Glutamatergic neuron (in vitro differentiated cells): ENCODE measurements around the gene OSBPL1A. TPM values are rescaled to one million over a fixed set of nuclear protein-coding genes. Genes with fewer than 3 reads are reported as not detected.

Source experiments
- DNase-seq: peaks from one replicate; pipeline ENCODE4 v3.0.0; 2022
- H3K27ac Mint-ChIP-seq: one replicate; pipeline ENCODE4 v1.8.0; 2020; ENCODE audit warnings: mild to moderate bottlenecking, mixed read lengths, inconsistent platforms; ENCODE audit not compliant: unreplicated experiment
- H3K27me3 Mint-ChIP-seq: one replicate; pipeline ENCODE4 v1.8.0; 2020; ENCODE audit warnings: mild to moderate bottlenecking, moderate library complexity, mixed read lengths, inconsistent platforms; ENCODE audit not compliant: unreplicated experiment
- H3K36me3 Mint-ChIP-seq: one replicate; pipeline ENCODE4 v1.8.0; 2020; ENCODE audit warnings: mild to moderate bottlenecking, mixed read lengths, inconsistent platforms; ENCODE audit not compliant: unreplicated experiment
- H3K4me1 Mint-ChIP-seq: one replicate; pipeline ENCODE4 v1.8.0; 2020; ENCODE audit warnings: mild to moderate bottlenecking, low read depth, mixed read lengths, inconsistent platforms; ENCODE audit not compliant: unreplicated experiment
- H3K4me3 Mint-ChIP-seq: one replicate; pipeline ENCODE4 v1.8.0; 2020; ENCODE audit warnings: mild to moderate bottlenecking, mixed read lengths, inconsistent platforms; ENCODE audit not compliant: unreplicated experiment
- H3K9me3 Mint-ChIP-seq: one replicate; pipeline ENCODE4 v1.8.0; 2020; ENCODE audit warnings: mild to moderate bottlenecking, moderate library complexity, mixed read lengths, inconsistent platforms; ENCODE audit not compliant: unreplicated experiment
- total RNA-seq: library from RNA; stranded (reverse); fragmentation: NEBNext Ultra II Directional; extraction: Animal tissue kit (Norgen Biotek cat#: 25700); gene quantifications from one replicate; pipeline ENCODE4 v1.2.1, GENCODE V29; 2021; ENCODE audit not compliant: unreplicated experiment
- TF ChIP-seq, protein P1 (sequence below): fragments of 200-600 bp; sonication (generic); IDR thresholded peaks from one replicate; pipeline ENCODE4 v1.5.0; 2021; ENCODE audit not compliant: partially characterized antibody, unreplicated experiment

The OSBPL1A gene
- total RNA-seq, 1 donor from 2014 or later: 27.5 TPM

DNA sequence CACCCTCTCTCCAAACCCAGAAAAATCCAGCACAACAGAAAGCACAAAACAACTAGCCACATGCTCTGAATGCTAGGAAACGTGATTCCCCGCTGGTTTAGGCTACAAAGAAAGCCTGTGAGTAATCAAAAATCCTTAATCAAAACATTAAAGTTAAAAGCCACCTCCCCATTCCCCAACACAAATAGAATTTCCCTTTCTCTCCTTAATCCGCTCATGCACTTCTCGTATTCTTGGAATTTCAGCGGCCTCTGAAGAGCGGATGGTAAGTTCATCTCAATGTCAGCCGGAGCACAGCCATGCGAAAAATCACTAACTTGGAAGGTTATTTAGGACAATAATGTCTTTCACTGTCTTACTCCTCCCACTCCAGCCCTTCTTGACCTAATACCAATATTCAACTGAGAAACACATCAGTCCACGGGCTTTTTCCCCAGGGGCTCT lies 126.7 kb downstream of the OSBPL1A start:
- H3K27ac Mint-ChIP-seq: peak overlapping the region; percentile 49
- H3K4me1 Mint-ChIP-seq: peaks cover 31% of the 10 kb centered on the region
- peaks cover 5% of the 10 kb centered on the region for H3K27me3 Mint-ChIP-seq
- H3K36me3 Mint-ChIP-seq: peaks cover 8% of the 10 kb centered on the region
- no peak for DNase-seq
- H3K9me3 Mint-ChIP-seq: peaks cover 14% of the 10 kb centered on the region
- TF ChIP-seq, protein P1, sequence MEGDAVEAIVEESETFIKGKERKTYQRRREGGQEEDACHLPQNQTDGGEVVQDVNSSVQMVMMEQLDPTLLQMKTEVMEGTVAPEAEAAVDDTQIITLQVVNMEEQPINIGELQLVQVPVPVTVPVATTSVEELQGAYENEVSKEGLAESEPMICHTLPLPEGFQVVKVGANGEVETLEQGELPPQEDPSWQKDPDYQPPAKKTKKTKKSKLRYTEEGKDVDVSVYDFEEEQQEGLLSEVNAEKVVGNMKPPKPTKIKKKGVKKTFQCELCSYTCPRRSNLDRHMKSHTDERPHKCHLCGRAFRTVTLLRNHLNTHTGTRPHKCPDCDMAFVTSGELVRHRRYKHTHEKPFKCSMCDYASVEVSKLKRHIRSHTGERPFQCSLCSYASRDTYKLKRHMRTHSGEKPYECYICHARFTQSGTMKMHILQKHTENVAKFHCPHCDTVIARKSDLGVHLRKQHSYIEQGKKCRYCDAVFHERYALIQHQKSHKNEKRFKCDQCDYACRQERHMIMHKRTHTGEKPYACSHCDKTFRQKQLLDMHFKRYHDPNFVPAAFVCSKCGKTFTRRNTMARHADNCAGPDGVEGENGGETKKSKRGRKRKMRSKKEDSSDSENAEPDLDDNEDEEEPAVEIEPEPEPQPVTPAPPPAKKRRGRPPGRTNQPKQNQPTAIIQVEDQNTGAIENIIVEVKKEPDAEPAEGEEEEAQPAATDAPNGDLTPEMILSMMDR: no peak
- H3K4me3 Mint-ChIP-seq: peak overlapping the region; percentile 94

DNA sequence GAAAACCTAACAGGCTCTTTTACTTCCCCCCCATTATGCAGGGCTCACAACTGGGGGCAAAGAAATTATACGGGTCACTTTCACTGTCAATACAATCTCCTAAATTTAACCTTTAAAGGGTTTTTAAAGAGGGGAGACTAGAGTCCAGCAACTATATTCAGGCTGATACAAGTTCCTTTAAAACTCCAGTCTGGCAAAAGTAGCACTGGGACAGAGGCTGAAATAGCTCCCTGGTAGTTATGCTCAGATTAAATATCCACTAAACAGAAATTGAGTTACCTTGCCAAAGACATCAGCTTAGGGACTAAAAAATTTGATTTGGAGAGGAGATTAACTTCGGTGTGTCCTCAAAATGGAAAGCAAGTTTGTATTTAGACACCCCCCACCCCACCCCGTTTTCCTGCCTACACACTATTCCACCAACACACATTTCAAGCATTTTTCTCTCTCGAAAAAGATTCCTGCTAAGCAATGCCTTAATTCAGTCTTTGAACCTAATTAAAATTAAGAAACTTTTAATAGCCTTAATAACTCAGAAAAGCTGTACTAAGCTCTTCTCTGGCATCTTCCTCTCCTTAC lies 127.2 kb downstream of the OSBPL1A start:
- Mint-ChIP-seq H3K27ac (peak overlapping the region; percentile 49), H3K36me3 (peaks cover 8% of the 10 kb centered on the region), H3K27me3 (peaks cover 5% of the 10 kb centered on the region), H3K4me3 (peak overlapping the region; percentile 94), H3K4me1 (peaks cover 33% of the 10 kb centered on the region), H3K9me3 (peaks cover 14% of the 10 kb centered on the region)
- TF ChIP-seq, protein P1: no peak
- no peak for DNase-seq

DNA sequence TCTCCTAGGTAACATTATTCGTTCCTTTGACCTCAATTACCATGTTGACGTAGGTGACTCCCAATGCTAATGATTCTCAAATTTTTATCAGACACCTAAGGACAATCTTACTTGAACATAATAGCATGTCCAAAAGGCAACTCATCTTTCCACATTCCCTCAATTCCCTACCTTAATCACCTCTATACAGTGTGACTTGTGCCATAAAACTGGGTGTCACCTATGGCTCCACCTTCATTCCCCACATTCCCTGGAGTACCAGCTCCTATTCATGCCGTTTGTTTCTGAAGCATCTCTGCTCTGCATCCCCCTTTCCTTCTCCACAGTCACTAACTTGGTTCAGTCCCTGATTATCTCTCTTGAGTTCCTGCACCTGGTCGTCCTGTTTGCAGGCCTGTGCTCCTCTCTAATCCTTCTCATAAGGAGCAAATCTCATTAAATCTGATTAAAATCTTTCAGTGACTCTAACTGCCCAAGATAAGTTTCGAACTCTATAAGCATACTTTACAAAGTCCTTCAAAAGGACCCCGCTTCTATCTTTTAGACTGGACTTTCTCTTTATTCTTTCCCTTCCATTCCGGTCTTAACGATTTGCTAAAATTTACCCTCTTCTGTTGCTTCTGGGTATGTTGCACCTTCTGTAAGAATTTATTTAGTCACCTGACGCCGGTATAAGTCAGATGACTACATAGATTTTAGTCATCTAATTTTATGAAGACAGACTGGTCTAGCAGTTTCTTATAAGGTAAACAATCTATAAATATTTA lies 128.7 kb downstream of the OSBPL1A start:
- Mint-ChIP-seq H3K27ac (no peak overlapping the region), H3K27me3 (peaks cover 5% of the 10 kb centered on the region), H3K4me1 (peaks cover 22% of the 10 kb centered on the region), H3K36me3 (peaks cover 8% of the 10 kb centered on the region), H3K4me3 (no peak overlapping the region), H3K9me3 (peaks cover 10% of the 10 kb centered on the region)
- no peak for DNase-seq
- TF ChIP-seq, protein P1: no peak

DNA sequence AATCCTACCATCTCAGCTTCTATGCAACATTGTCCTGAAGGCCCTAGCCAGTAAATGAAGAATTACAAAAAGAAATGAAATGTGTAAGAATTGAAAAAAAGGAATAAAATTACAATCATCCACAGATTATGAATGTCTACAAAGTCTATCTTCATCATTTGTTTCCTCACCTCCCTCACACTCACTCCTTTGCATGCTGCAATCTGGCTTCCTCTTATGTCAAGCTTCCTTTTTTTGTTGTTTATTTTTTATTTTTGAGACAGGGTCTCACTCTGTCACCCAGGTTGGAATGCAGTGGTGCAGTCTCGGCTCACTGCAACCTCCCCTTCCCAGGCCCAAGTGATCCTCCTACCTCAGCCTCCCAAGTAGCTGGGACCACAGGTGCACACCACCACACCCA lies 129.7 kb downstream of the OSBPL1A start:
- peaks cover 5% of the 10 kb centered on the region for H3K27me3 Mint-ChIP-seq
- peaks cover 18% of the 10 kb centered on the region for H3K4me1 Mint-ChIP-seq
- TF ChIP-seq, protein P1: no peak
- H3K27ac Mint-ChIP-seq: no peak overlapping the region
- peaks cover 5% of the 10 kb centered on the region for H3K36me3 Mint-ChIP-seq
- no peak for DNase-seq
- H3K9me3 Mint-ChIP-seq: peaks cover 10% of the 10 kb centered on the region
- no peak overlapping the region for H3K4me3 Mint-ChIP-seq

DNA sequence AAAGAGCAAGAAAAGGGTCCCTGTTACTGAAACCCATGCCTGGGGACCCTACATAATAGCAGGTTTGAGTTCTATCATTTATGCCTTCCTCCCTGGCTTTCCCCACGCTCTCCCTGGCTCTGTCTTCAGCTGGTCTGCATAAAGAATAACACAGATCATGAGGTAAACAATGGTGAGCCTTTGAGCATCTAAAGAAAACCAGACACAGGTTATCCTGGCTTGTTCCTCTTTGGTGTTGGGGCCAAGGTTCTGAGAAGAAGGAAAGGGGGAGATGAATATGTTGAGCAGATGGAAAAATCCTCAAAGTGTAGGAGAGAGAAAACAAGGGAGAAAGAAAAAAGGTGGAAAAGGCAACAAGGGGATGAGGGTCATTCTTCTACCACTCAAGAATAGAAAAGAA lies 131.5 kb downstream of the OSBPL1A start:
- peaks cover 5% of the 10 kb centered on the region for H3K27me3 Mint-ChIP-seq
- H3K27ac Mint-ChIP-seq: no peak overlapping the region
- H3K9me3 Mint-ChIP-seq: peaks cover 6% of the 10 kb centered on the region
- H3K4me1 Mint-ChIP-seq: peaks cover 15% of the 10 kb centered on the region
- peaks cover 5% of the 10 kb centered on the region for H3K36me3 Mint-ChIP-seq
- no peak for DNase-seq
- no peak overlapping the region for H3K4me3 Mint-ChIP-seq
- TF ChIP-seq, protein P1: no peak
